NCI-H1436 treated with DMSO at 0.1 percent for 48 hours (cell line): ENCODE results near the gene SEC31A.
A peak's percentile ranks its signal among the peaks of the same experiment; 100 is the strongest.
"Not testable (repeated sequence)": the region's sequence is repeated elsewhere in the genome, so short reads cannot be mapped to it uniquely, and the experiment has no call there.

ENCODE experiments used
- DNase-seq: peaks from one replicate; lab custom pipeline; 2025; lab: John Stamatoyannopoulos, UW

The SEC31A gene

GRCh38 chr4:82890901-82891706 lies at the start of gene SEC31A:
TSS of gene SEC31A (minus strand) at chr4:82891153. CDS start at chr4:82881936, 9,217 bp downstream.
- DNase-seq: peak; percentile 54

GRCh38 chr4:82939414-82939813 lies 48.5 kb upstream of the SEC31A start:
- DNase-seq: no peak

- no peak for DNase-seq
Measured at GRCh38 chr4:82934441-82934840, 43.5 kb upstream of the SEC31A start.

GRCh38 chr4:82930848-82931755 lies 40.1 kb upstream of the SEC31A start:
- DNase-seq: no peak

- DNase-seq: no peak
Measured at GRCh38 chr4:82921795-82922194, 30.8 kb upstream of the SEC31A start.

- DNase-seq: no peak
Measured at GRCh38 chr4:82919386-82919785, 28.4 kb upstream of the SEC31A start.

- DNase-seq: no peak
Measured at GRCh38 chr4:82918091-82918490, 27.1 kb upstream of the SEC31A start.

GRCh38 chr4:82913968-82914367 lies 23.0 kb upstream of the SEC31A start:
- not testable (repeated sequence) for DNase-seq

- DNase-seq: no peak
Measured at GRCh38 chr4:82913305-82913704, 22.4 kb upstream of the SEC31A start.

- no peak for DNase-seq
Measured at GRCh38 chr4:82909326-82909725, 18.4 kb upstream of the SEC31A start.

- DNase-seq: no peak
Measured at GRCh38 chr4:82906469-82906868, 15.5 kb upstream of the SEC31A start.

- DNase-seq: no peak
Measured at GRCh38 chr4:82905205-82905604, 14.3 kb upstream of the SEC31A start.

- DNase-seq: no peak
Measured at GRCh38 chr4:82903737-82904136, 12.8 kb upstream of the SEC31A start.

GRCh38 chr4:82901183-82901718 lies 10.3 kb upstream of the SEC31A start:
- no peak for DNase-seq

- peak; percentile 96 for DNase-seq
Measured at GRCh38 chr4:82900411-82901182, 9.6 kb upstream of the SEC31A start, which contains the start of gene THAP9. TSS of gene THAP9 (plus strand) at chr4:82900735. CDS start at chr4:82900803, 68 bp downstream.

GRCh38 chr4:82900066-82900410 lies 9.1 kb upstream of the SEC31A start:
- DNase-seq: no peak

GRCh38 chr4:82899374-82900065 lies 8.6 kb upstream of the SEC31A start:
- no peak for DNase-seq

GRCh38 chr4:82898322-82899243 lies 7.6 kb upstream of the SEC31A start:
- no peak for DNase-seq

- no peak for DNase-seq
Measured at GRCh38 chr4:82896755-82897154, 5.8 kb upstream of the SEC31A start.

GRCh38 chr4:82893942-82894341 lies 3.0 kb upstream of the SEC31A start:
- DNase-seq: no peak
